ENCODE measurements around the gene MCM3.

The MCM3 gene

DNA sequence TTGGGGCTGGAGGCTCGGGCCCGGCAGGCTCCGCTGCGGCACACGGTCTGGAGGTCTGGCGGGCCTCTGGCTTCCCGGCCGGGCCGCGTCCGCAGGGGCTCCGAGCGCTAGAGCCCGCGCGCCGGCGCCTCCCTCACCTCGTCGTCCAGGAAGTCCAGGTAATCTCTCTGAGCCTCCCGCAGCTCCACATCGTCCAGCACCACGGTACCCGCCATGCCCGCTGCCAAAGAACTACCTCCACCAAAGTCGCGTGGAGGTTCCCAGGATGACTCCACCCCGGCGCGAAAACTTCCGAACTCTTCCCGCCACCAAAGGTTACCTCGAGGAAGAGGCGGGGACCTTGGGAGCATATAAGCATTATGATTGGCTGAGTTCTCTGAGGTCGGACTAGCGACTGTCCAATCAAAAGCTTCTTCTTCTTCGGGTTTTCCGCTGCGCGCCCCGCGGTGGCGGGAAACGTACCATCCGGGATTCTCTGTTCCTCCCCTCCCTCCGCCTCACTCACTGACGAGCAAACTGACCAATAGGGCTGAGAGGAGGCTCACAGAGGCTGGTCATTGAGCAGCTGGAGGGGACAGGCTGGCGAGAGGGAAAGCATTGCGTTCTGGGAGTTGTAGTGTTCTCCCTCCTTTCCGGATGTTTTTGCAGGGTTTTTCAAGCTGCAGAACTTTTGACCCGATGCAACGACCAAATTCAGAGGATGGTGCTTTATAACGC, at the start of gene MCM3:
MCM3 (minus strand) TSS at position 283 of the 717 bp plus-strand sequence; CDS start at position 215, 68 bp downstream.
- peak within 1 kb of the TSS; percentile 68 for H3K27ac ChIP-seq (ENCODE audit: low read length)
- H3K4me3 ChIP-seq (ENCODE audit: low read length): peak within 1 kb of the TSS; percentile 93
- no peaks in the 10 kb centered on the region for H3K9me3 ChIP-seq (ENCODE audit: insufficient read depth, low read depth, low read length)
- H3K9ac ChIP-seq (ENCODE audit: low read depth, low read length): peak within 1 kb of the TSS; percentile 96
- H3K27me3 ChIP-seq (ENCODE audit: insufficient read depth, low read length): no peaks in the 10 kb centered on the region
- peaks cover 39% of the 10 kb centered on the region for H3K36me3 ChIP-seq (ENCODE audit: insufficient read depth, low read depth, low read length)
- peaks cover 5% of the 10 kb centered on the region; the same call in 1 of the 2 replicates for H3K4me1 ChIP-seq (ENCODE audit: insufficient read depth, low read length)

- Histone ChIP-seq H3K36me3 (ENCODE audit: insufficient read depth, low read depth, low read length) (no peaks in the 10 kb centered on the region), H3K9me3 (ENCODE audit: insufficient read depth, low read depth, low read length) (no peaks in the 10 kb centered on the region), H3K4me3 (ENCODE audit: low read length) (no peak overlapping the region), H3K4me1 (ENCODE audit: insufficient read depth, low read length) (no peaks in the 10 kb centered on the region), H3K9ac (ENCODE audit: low read depth, low read length) (no peak overlapping the region), H3K27me3 (ENCODE audit: insufficient read depth, low read length) (no peaks in the 10 kb centered on the region), H3K27ac (ENCODE audit: low read length) (no peak overlapping the region)
Observed at GRCh38 chr6:52333840-52334200, 49.3 kb upstream of the MCM3 start.

- no peak overlapping the region for H3K27ac ChIP-seq (ENCODE audit: low read length)
- H3K4me3 ChIP-seq (ENCODE audit: low read length): no peak overlapping the region
- H3K36me3 ChIP-seq (ENCODE audit: insufficient read depth, low read depth, low read length): no peaks in the 10 kb centered on the region
- no peak overlapping the region for H3K9ac ChIP-seq (ENCODE audit: low read depth, low read length)
- H3K9me3 ChIP-seq (ENCODE audit: insufficient read depth, low read depth, low read length): no peaks in the 10 kb centered on the region
- no peaks in the 10 kb centered on the region for H3K27me3 ChIP-seq (ENCODE audit: insufficient read depth, low read length)
- H3K4me1 ChIP-seq (ENCODE audit: insufficient read depth, low read length): peaks cover under 1% of the 10 kb centered on the region; the same call in 1 of the 2 replicates
Observed at GRCh38 chr6:52331793-52332457, 47.4 kb upstream of the MCM3 start.

- Histone ChIP-seq H3K4me3 (ENCODE audit: low read length) (no peak overlapping the region), H3K27ac (ENCODE audit: low read length) (no peak overlapping the region), H3K4me1 (ENCODE audit: insufficient read depth, low read length) (peaks cover 11% of the 10 kb centered on the region)
Observed at GRCh38 chr6:52330470-52330869, 45.9 kb upstream of the MCM3 start.

DNA sequence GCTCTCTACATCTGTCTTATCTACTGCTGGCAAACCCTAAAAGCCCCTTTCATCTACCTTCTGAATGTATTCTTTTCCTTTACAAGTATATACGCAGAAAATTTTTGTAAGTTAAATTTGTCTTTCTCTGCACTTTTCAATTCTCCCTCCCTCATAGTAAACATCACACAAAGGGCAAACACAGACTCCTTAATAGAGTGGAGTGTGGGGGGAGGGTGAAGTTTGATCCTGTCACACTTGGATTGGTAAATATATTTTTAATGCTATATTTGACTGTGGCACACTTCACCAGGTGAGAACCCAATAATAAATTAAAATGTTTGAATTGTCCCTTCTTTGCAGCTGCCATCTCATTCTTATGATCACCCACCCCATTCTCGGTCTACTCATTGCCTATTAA, 44.2 kb upstream of the MCM3 start:
- no peaks in the 10 kb centered on the region for H3K9me3 ChIP-seq (ENCODE audit: insufficient read depth, low read depth, low read length)
- peaks cover 11% of the 10 kb centered on the region for H3K4me1 ChIP-seq (ENCODE audit: insufficient read depth, low read length)
- H3K27me3 ChIP-seq (ENCODE audit: insufficient read depth, low read length): peaks cover 5% of the 10 kb centered on the region; the same call in 1 of the 2 replicates
- no peaks in the 10 kb centered on the region for H3K36me3 ChIP-seq (ENCODE audit: insufficient read depth, low read depth, low read length)
- no peak overlapping the region for H3K9ac ChIP-seq (ENCODE audit: low read depth, low read length)
- H3K4me3 ChIP-seq (ENCODE audit: low read length): no peak overlapping the region
- no peak overlapping the region for H3K27ac ChIP-seq (ENCODE audit: low read length)

More at GRCh38 chr6:52330470-52330869, 45.9 kb upstream of the MCM3 start:
- Histone ChIP-seq H3K27me3 (ENCODE audit: insufficient read depth, low read length) (no peaks in the 10 kb centered on the region), H3K9me3 (ENCODE audit: insufficient read depth, low read depth, low read length) (no peaks in the 10 kb centered on the region), H3K9ac (ENCODE audit: low read depth, low read length) (no peak overlapping the region), H3K36me3 (ENCODE audit: insufficient read depth, low read depth, low read length) (no peaks in the 10 kb centered on the region)

DNA sequence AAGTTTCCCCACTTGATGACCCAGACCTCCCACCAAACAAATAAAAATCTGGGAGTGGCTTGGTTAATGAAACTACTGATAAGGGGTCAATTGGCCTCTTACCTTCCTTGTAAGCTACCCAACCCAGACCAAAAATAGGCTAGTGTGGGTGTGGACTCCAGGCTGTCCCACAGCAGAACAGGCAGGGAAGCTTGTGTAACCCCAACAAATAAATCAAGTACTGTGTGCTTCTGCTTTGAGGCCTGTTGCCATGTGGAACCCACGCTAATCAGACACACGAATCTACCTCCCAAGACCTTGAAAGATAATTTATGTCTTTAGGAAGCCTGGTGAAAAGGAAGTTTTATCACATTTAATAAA, 43.7 kb upstream of the MCM3 start:
- no peaks in the 10 kb centered on the region for H3K36me3 ChIP-seq (ENCODE audit: insufficient read depth, low read depth, low read length)
- no peak overlapping the region for H3K9ac ChIP-seq (ENCODE audit: low read depth, low read length)
- no peak overlapping the region for H3K4me3 ChIP-seq (ENCODE audit: low read length)
- H3K9me3 ChIP-seq (ENCODE audit: insufficient read depth, low read depth, low read length): no peaks in the 10 kb centered on the region
- H3K27me3 ChIP-seq (ENCODE audit: insufficient read depth, low read length): peaks cover 5% of the 10 kb centered on the region; the same call in 1 of the 2 replicates
- H3K4me1 ChIP-seq (ENCODE audit: insufficient read depth, low read length): peaks cover 11% of the 10 kb centered on the region
- H3K27ac ChIP-seq (ENCODE audit: low read length): no peak overlapping the region

DNA sequence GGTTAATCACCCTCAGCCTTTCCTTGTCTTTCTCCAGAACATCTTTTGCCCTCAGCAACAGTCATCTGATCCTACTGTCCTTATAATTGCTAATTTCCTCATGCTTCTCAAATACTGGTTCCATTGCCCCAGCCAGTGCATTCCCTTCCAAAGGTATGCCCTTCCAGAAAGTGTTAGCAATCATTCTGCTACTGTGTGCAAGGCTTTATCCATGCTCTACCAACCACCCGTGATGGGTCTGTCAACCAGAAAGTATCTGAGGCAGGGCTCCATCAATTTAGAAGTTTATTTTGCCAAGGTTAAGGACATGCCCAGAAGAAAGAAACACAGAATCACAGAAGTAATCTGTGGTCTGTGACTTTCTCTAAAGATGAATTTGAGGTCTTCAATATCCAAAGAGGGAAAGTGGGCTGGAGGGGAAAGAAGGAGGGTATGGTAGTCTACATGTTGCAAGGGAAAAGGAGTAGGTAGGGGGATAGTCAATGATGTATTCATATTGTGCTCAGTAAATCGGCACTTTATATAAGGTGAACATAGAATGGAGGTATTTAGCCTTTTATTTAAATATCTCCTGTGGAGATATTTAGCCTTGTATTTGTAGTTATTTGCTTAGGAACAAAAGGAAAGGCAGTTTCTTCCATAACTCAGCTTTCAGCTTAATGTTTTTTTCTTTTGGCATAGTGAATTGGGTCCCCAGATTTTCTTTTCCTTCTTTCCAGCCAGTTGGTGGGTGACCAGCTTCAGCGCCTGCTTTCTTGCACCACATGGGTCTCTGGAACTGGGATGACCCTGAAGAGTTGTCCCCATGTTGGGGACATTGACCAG, 42.2 kb upstream of the MCM3 start:
- Histone ChIP-seq H3K27me3 (ENCODE audit: insufficient read depth, low read length) (peaks cover 5% of the 10 kb centered on the region; the same call in 1 of the 2 replicates), H3K36me3 (ENCODE audit: insufficient read depth, low read depth, low read length) (no peaks in the 10 kb centered on the region), H3K4me1 (ENCODE audit: insufficient read depth, low read length) (peaks cover 11% of the 10 kb centered on the region), H3K9me3 (ENCODE audit: insufficient read depth, low read depth, low read length) (no peaks in the 10 kb centered on the region), H3K27ac (ENCODE audit: low read length) (no peak overlapping the region), H3K9ac (ENCODE audit: low read depth, low read length) (peak overlapping the region; percentile 26; the same call in 1 of the 2 replicates), H3K4me3 (ENCODE audit: low read length) (peak overlapping the region; percentile 42)

DNA sequence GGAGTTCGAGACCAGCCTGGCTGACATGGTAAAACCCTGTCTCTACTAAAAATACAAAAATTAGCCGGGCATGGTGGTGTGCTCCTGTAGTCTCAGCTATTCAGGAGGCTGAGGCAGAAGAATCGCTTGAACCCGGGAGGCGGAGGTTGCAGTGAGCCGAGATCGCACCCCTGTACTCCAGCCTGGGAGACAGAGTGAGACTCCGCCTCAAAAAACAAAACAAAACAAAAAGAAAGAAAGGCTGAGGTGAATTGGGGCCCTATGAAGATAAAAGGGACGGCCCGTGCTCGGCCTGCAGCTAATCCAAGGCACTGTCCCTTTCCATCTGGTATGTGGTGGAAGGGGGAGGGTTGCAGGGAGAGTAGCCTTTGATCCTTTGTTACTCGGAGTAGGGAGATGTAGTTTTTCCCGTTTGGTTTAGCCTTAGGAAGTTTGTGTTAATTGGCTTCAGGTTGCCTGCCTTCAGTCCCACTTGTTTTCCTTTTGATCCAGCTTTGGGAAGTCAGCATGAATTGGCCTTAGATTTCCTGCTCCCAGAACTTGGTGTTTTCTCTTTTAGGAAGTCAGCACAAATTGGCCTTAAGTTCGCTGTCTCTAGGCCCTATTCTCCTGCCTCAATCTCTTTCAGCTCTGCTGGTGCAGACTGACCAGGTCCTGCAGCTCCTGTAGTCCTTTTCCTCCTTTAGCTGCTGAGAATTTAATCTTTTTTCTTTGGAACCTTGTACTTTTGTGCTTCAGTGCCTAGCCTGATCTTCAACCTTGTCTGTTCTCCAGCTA, 41.3 kb upstream of the MCM3 start:
- no peak overlapping the region for H3K27ac ChIP-seq (ENCODE audit: low read length)

GRCh38 chr6:52324189-52324588, 39.6 kb upstream of the MCM3 start:
- no peak overlapping the region for H3K4me3 ChIP-seq (ENCODE audit: low read length)
- H3K9me3 ChIP-seq (ENCODE audit: insufficient read depth, low read depth, low read length): no peaks in the 10 kb centered on the region
- peaks cover 11% of the 10 kb centered on the region for H3K4me1 ChIP-seq (ENCODE audit: insufficient read depth, low read length)
- no peak overlapping the region for H3K9ac ChIP-seq (ENCODE audit: low read depth, low read length)
- peaks cover 5% of the 10 kb centered on the region; the same call in 1 of the 2 replicates for H3K27me3 ChIP-seq (ENCODE audit: insufficient read depth, low read length)
- H3K36me3 ChIP-seq (ENCODE audit: insufficient read depth, low read depth, low read length): no peaks in the 10 kb centered on the region
- H3K27ac ChIP-seq (ENCODE audit: low read length): no peak overlapping the region

More for the DNA sequence above, 41.3 kb upstream of the MCM3 start:
- Histone ChIP-seq H3K36me3 (ENCODE audit: insufficient read depth, low read depth, low read length) (no peaks in the 10 kb centered on the region), H3K27me3 (ENCODE audit: insufficient read depth, low read length) (peaks cover 5% of the 10 kb centered on the region; the same call in 1 of the 2 replicates), H3K4me3 (ENCODE audit: low read length) (peak overlapping the region; percentile 42), H3K9ac (ENCODE audit: low read depth, low read length) (peak overlapping the region; percentile 26; the same call in 1 of the 2 replicates), H3K9me3 (ENCODE audit: insufficient read depth, low read depth, low read length) (no peaks in the 10 kb centered on the region), H3K4me1 (ENCODE audit: insufficient read depth, low read length) (peaks cover 11% of the 10 kb centered on the region)

DNA sequence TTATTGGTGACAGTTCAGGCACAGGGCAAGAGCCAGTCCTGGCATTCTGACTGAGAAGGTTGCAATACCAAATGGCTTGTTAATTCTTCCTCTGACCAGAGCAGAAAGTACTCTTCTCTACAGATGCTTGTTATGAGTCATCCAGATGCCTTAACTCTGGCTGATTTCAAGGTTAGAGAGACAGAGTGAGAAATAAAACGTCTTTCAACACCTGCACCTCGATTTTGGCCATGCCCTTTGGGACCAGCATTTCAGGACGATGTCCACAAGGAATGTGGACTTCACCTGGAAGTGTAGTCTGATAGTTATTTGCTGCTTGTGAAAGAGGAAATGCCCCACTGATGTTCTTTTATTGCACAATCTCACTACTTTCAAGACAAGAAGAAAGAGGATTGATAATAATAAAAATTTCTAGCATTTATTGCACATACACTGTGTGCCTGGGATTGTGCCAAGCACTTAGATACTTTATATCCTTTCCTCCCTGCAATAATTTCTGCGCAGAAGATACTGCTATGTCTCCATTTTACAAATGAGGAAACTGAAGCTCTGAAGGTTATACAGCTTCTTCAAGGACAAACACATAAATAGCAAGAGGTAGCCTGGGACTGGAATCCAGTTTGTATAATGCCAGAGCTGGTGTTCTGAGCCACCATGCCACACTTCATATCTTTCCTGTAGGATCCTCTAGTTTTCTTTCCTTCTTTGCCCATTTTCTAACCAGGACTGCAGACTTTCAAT, 33.5 kb upstream of the MCM3 start:
- H3K9ac ChIP-seq (ENCODE audit: low read depth, low read length): no peak overlapping the region
- H3K36me3 ChIP-seq (ENCODE audit: insufficient read depth, low read depth, low read length): no peaks in the 10 kb centered on the region
- H3K27ac ChIP-seq (ENCODE audit: low read length): no peak overlapping the region
- no peak overlapping the region for H3K4me3 ChIP-seq (ENCODE audit: low read length)
- no peaks in the 10 kb centered on the region for H3K9me3 ChIP-seq (ENCODE audit: insufficient read depth, low read depth, low read length)
- no peaks in the 10 kb centered on the region for H3K4me1 ChIP-seq (ENCODE audit: insufficient read depth, low read length)
- no peaks in the 10 kb centered on the region for H3K27me3 ChIP-seq (ENCODE audit: insufficient read depth, low read length)

Data from iPS-20b (cell line).